B cell (primary cell): ENCODE results near the gene CDAN1. TPM values are rescaled to one million over a fixed set of nuclear protein-coding genes. Genes with fewer than 3 reads are reported as not detected.
"Not testable (repeated sequence)": the region's sequence is repeated elsewhere in the genome, so short reads cannot be mapped to it uniquely, and the experiment has no call there.

Experiments
- ATAC-seq: fragments of 200-7000 bp; cut with Tn5 transposase; one replicate; pipeline ENCODE4 v1.10.0; 2021; ENCODE audit warnings: low read depth, mild to moderate bottlenecking, moderate number of reproducible peaks, moderate library complexity
- CTCF ChIA-PET: fragments of 350-600 bp; sonication (Branson Sonifier 250); formaldehyde crosslinking; loops from one replicate; lab custom pipeline; 2021; ENCODE audit warnings: antibody characterized with exemption, inconsistent platforms; lab: Charles Lee
- POLR2A ChIA-PET: fragments of 350-600 bp; sonication (Branson Sonifier 250); formaldehyde crosslinking; loops from one replicate; lab custom pipeline; 2021; ENCODE audit warnings: antibody characterized with exemption; lab: Charles Lee
- DNase-seq: peaks from one replicate; pipeline ENCODE4 v3.0.0; 2013
- H2AFZ ChIP-seq: 2 replicates; pipeline ENCODE4 v1.6.1; 2012; ENCODE audit warnings: mild to moderate bottlenecking, low read depth, low read length; ENCODE audit not compliant: insufficient read depth, poor library complexity, severe bottlenecking
- H3K27ac ChIP-seq, 2 donors: 1 replicate in 1 of 2; 2 replicates in 1 of 2; pipeline ENCODE4 v1.5.1; 2012 to 2013; ENCODE audit warnings: low read length in 2 of 2, mild to moderate bottlenecking in 2 of 2, moderate library complexity in 1 of 2
- H3K27me3 ChIP-seq, 4 experiments: fragments of 200-600 bp in 1 of 4; sonication (generic) in 1 of 4; replicated peaks in 1 of 4; 1 replicate in 2 of 4; 2 replicates in 2 of 4; pipeline versions ENCODE4 v1.6.1 to v1.7.0; 2013 to 2016; ENCODE audit warnings: low read length in 3 of 4, mild to moderate bottlenecking in 2 of 4, mixed read lengths in 1 of 4, moderate library complexity in 1 of 4; ENCODE audit not compliant: insufficient read depth in 4 of 4, control insufficient read depth in 3 of 4; ENCODE audit errors: control extremely low read depth in 1 of 4
- H3K36me3 ChIP-seq, 2 experiments: replicated peaks in 1 of 2; 1 replicate in 1 of 2; 2 replicates in 1 of 2; pipeline versions ENCODE4 v1.6.1 to v1.7.1; 2013; ENCODE audit warnings: low read length in 1 of 2; ENCODE audit not compliant: insufficient read depth in 2 of 2, control insufficient read depth in 1 of 2; ENCODE audit errors: control extremely low read depth in 1 of 2, extremely low read depth in 1 of 2
- H3K4me1 ChIP-seq, 2 donors: fragments of 200-600 bp in 1 of 2; sonication (generic) in 1 of 2; 1 replicate in 1 of 2; 2 replicates in 1 of 2; pipeline versions ENCODE4 v1.5.1 to v1.6.1; 2013 to 2017; ENCODE audit warnings: low read length in 2 of 2; ENCODE audit not compliant: control insufficient read depth in 2 of 2, insufficient read depth in 2 of 2
- H3K4me2 ChIP-seq: replicated peaks from 2 replicates; pipeline ENCODE3; 2012; ENCODE audit warnings: mild to moderate bottlenecking, low read depth, low read length; ENCODE audit not compliant: poor library complexity, severe bottlenecking
- H3K4me3 ChIP-seq, 5 experiments: fragments of 200-600 bp in 1 of 5; sonication (generic) in 1 of 5; 1 replicate in 3 of 5; 2 replicates in 2 of 5; pipeline versions ENCODE4 v1.5.1 to v1.7.0; 2011 to 2016; ENCODE audit warnings: low read length in 4 of 5, mild to moderate bottlenecking in 4 of 5, low read depth in 2 of 5, control low read depth in 1 of 5, moderate library complexity in 1 of 5; ENCODE audit not compliant: insufficient read depth in 1 of 5; ENCODE audit errors: control extremely low read depth in 1 of 5, extremely low read depth in 1 of 5
- H3K79me2 ChIP-seq: fragments of 200-600 bp; sonication (generic); one replicate; pipeline ENCODE4 v1.6.0; 2016; ENCODE audit warnings: low read length; ENCODE audit not compliant: control insufficient read depth, insufficient read depth
- H3K9ac ChIP-seq: fragments of 200-600 bp; sonication (generic); 2 replicates; pipeline ENCODE4 v1.6.1; 2017; ENCODE audit warnings: mild to moderate bottlenecking, low read length, moderate library complexity
- H3K9me3 ChIP-seq, 3 donors: one replicate each; pipeline versions ENCODE4 v1.6.1 to v1.7.1; 2013; ENCODE audit warnings: low read length in 2 of 3; ENCODE audit not compliant: control insufficient read depth in 2 of 3, insufficient read depth in 1 of 3; ENCODE audit errors: control extremely low read depth in 1 of 3
- H4K20me1 ChIP-seq: 2 replicates; pipeline ENCODE4 v1.6.0; 2012; ENCODE audit warnings: mild to moderate bottlenecking, low read length; ENCODE audit not compliant: insufficient read depth, control insufficient read depth, poor library complexity, severe bottlenecking
- H3K27ac Mint-ChIP-seq: one replicate; pipeline ENCODE4 v1.8.0; 2021; ENCODE audit warnings: mixed read lengths
- H3K27me3 Mint-ChIP-seq: one replicate; pipeline ENCODE4 v1.8.0; 2021; ENCODE audit warnings: mixed read lengths
- H3K4me1 Mint-ChIP-seq: one replicate; pipeline ENCODE4 v1.8.0; 2021; ENCODE audit warnings: mixed read lengths
- H3K4me3 Mint-ChIP-seq: one replicate; pipeline ENCODE4 v1.8.0; 2021; ENCODE audit warnings: mixed read lengths
- H3K9me3 Mint-ChIP-seq: one replicate; pipeline ENCODE4 v1.8.0; 2022; ENCODE audit warnings: mixed read lengths; ENCODE audit not compliant: insufficient read depth
- CTCF ChIP-seq: fragments of 200-600 bp; IDR thresholded peaks from one replicate; pipeline ENCODE4 v1.8.0; 2022; ENCODE audit warnings: antibody characterized with exemption, mild to moderate bottlenecking
- EZH2 ChIP-seq: IDR thresholded peaks from 2 replicates; pipeline ENCODE4 v1.6.1; 2012; ENCODE audit warnings: borderline replicate concordance, low read depth, mild to moderate bottlenecking, moderate library complexity, low read length; ENCODE audit not compliant: insufficient read depth, poor library complexity, severe bottlenecking
- WGBS: methylation state at CpG from one replicate; pipeline ENCODE4 v1.1.5; 2013; ENCODE audit warnings: missing lambda C conversion rate; ENCODE audit not compliant: insufficient coverage; 5-methylcytosine and 5-hydroxymethylcytosine counted together
- intact Hi-C: fragments of 100-400 bp; cut with micrococcal nuclease; formaldehyde crosslinking; loops from one replicate; pipeline ENCODE4 v1.10.0; 2022
- polyA plus RNA-seq: library from polyadenylated mRNA; depleted of rRNA; stranded (reverse); fragments of >200 nt; gene quantifications from 2 replicates; pipeline ENCODE4 v1.2.3, GENCODE V29; 2012
- total RNA-seq, 2 donors: library from RNA; stranded (reverse); fragments of 120-200 nt in 1 of 2; gene quantifications; 1 replicate in 1 of 2; 2 replicates in 1 of 2; pipeline versions ENCODE4 v1.2.3 to v1.2.4, GENCODE V29; 2013 to 2022

Gene CDAN1
- total and polyA plus RNA-seq, 2 donors (not counting 1 experiment from before 2014, with no cell fraction given): 11.7 to 31.8 TPM

GRCh38 chr15:42686281-42686680 lies 50.6 kb downstream of the CDAN1 start:
- H3K9me3 ChIP-seq: no peaks in the 10 kb centered on the region
- H4K20me1 ChIP-seq: no peaks in the 10 kb centered on the region
- H3K27ac ChIP-seq: no peak overlapping the region
- Mint-ChIP-seq H3K9me3 (no peaks in the 10 kb centered on the region), H3K4me1 (no peaks in the 10 kb centered on the region), H3K27me3 (no peaks in the 10 kb centered on the region), H3K4me3 (no peak overlapping the region), H3K27ac (no peak overlapping the region)
- H3K9ac ChIP-seq: no peak overlapping the region
- ATAC-seq (no peak), DNase-seq (no peak)
- intact Hi-C loops: no loop called here
- TF ChIP-seq CTCF (no peak), EZH2 (no peak)
- no peak overlapping the region for H3K4me3 ChIP-seq
- no peaks in the 10 kb centered on the region for H3K79me2 ChIP-seq
- H3K4me1 ChIP-seq: no peaks in the 10 kb centered on the region
- WGBS: 95% methylated on average over 8 of the region's 8 CpGs
- CTCF ChIA-PET: no interaction called here
- POLR2A ChIA-PET: no interaction called here
- H3K27me3 ChIP-seq: no peaks in the 10 kb centered on the region
- H3K4me2 ChIP-seq: no peak overlapping the region
- H3K36me3 ChIP-seq: peaks cover 0 to 22% of the 10 kb centered on the region in 2 experiments
- no peak overlapping the region for H2AFZ ChIP-seq

- Histone ChIP-seq H3K4me3 (no peak overlapping the region), H3K4me2 (no peak overlapping the region), H3K9ac (no peak overlapping the region), H3K36me3 (peaks cover 0 to 21% of the 10 kb centered on the region in 2 experiments), H3K4me1 (no peaks in the 10 kb centered on the region), H3K9me3 (no peaks in the 10 kb centered on the region), H3K79me2 (no peaks in the 10 kb centered on the region), H3K27ac (no peak overlapping the region), H2AFZ (no peak overlapping the region), H4K20me1 (no peaks in the 10 kb centered on the region), H3K27me3 (no peaks in the 10 kb centered on the region)
- no peak for ATAC-seq
- Mint-ChIP-seq H3K27me3 (no peaks in the 10 kb centered on the region), H3K9me3 (no peaks in the 10 kb centered on the region), H3K4me1 (no peaks in the 10 kb centered on the region), H3K27ac (no peak overlapping the region), H3K4me3 (no peak overlapping the region)
- no peak for TF ChIP-seq CTCF
- no peak for TF ChIP-seq EZH2
- POLR2A ChIA-PET: no interaction called here
- CTCF ChIA-PET: interaction anchor here (1.5 kb wide), 1 partner anchor 245 kb away, joined by 3 read pairs; no protein-coding TSS in a partner anchor
- no peak for DNase-seq
- WGBS: 99% methylated on average over 6 of the region's 6 CpGs
- intact Hi-C loops: no loop called here
Observed at GRCh38 chr15:42681119-42681518, 55.8 kb downstream of the CDAN1 start.

- H3K27ac ChIP-seq, H3K9me3 ChIP-seq, H3K9me3 Mint-ChIP-seq, H3K27ac Mint-ChIP-seq, H3K4me1 ChIP-seq, H3K27me3 Mint-ChIP-seq, H3K4me1 Mint-ChIP-seq, H2AFZ ChIP-seq, H3K4me2 ChIP-seq, intact Hi-C loops, H3K4me3 ChIP-seq, POLR2A ChIA-PET, H3K9ac ChIP-seq, ATAC-seq, H3K79me2 ChIP-seq, H3K4me3 Mint-ChIP-seq, H3K27me3 ChIP-seq, H4K20me1 ChIP-seq, DNase-seq: not testable (repeated sequence)
- CTCF ChIA-PET: interaction anchor here (1.5 kb wide), 1 partner anchor 246 kb away, joined by 3 read pairs; no protein-coding TSS in a partner anchor
- WGBS: 56% methylated on average over 3 of the region's 5 CpGs
- peaks cover 0 to 26% of the 10 kb centered on the region in 2 experiments for H3K36me3 ChIP-seq
Observed at GRCh38 chr15:42680142-42680482, 56.8 kb downstream of the CDAN1 start.
